GM13976 (cell line): Measurements from ENCODE around the gene AAK1.
"Not testable (repeated sequence)": the region's sequence is repeated elsewhere in the genome, so short reads cannot be mapped to it uniquely, and the experiment has no call there.

Experiments
- DNase-seq: peaks from one replicate; pipeline ENCODE4 v3.0.0; 2012; ENCODE audit warnings: low spot score
- CTCF ChIP-seq: IDR thresholded peaks from 2 replicates; pipeline ENCODE4 v1.5.1; 2012; ENCODE audit warnings: borderline replicate concordance, mild to moderate bottlenecking; ENCODE audit not compliant: insufficient read depth; ENCODE audit errors: extremely low read depth, missing control alignments, control extremely low read depth
- in situ Hi-C: fragments of 300-500 bp; cut with MboI; formaldehyde crosslinking; loops from one replicate; pipeline ENCODE4 v1.12.0; 2022; ENCODE audit warnings: low sequenced_read_pairs, mixed read lengths, inconsistent platforms; ENCODE audit not compliant: unreplicated experiment

AAK1 gene

GRCh38 chr2:69674316-69674670 is 30.8 kb upstream of the AAK1 start:
- in situ Hi-C loops, result no loop called here
- no peak for TF ChIP-seq CTCF
- no peak for DNase-seq

GRCh38 chr2:69673098-69673497 is 29.6 kb upstream of the AAK1 start:
- in situ Hi-C loops, DNase-seq: not testable (repeated sequence)

GRCh38 chr2:69669666-69670065 is 26.1 kb upstream of the AAK1 start:
- no peak for TF ChIP-seq CTCF
- DNase-seq, result no peak
- in situ Hi-C loops, result no loop called here

GRCh38 chr2:69668598-69668997 is 25.1 kb upstream of the AAK1 start:
- TF ChIP-seq CTCF, result no peak
- no peak for DNase-seq
- in situ Hi-C loops, result no loop called here

GRCh38 chr2:69667805-69668382 is 24.4 kb upstream of the AAK1 start:
- in situ Hi-C loops, result no loop called here
- DNase-seq, result no peak
- no peak for TF ChIP-seq CTCF

GRCh38 chr2:69665152-69665551 is 21.6 kb upstream of the AAK1 start:
- no peak for TF ChIP-seq CTCF
- in situ Hi-C loops, result no loop called here
- no peak for DNase-seq

GRCh38 chr2:69663860-69664259 is 20.3 kb upstream of the AAK1 start:
- in situ Hi-C loops, result no loop called here
- no peak for TF ChIP-seq CTCF
- no peak for DNase-seq

GRCh38 chr2:69662547-69662946 is 19.0 kb upstream of the AAK1 start:
- DNase-seq, in situ Hi-C loops: not testable (repeated sequence)
